ENCODE results near the gene SAA1.
A peak's percentile ranks its signal among the peaks of the same experiment; 100 is the strongest.
"Not testable (repeated sequence)": the region's sequence is repeated elsewhere in the genome, so short reads cannot be mapped to it uniquely, and the experiment has no call there.

The SAA1 gene

DNA sequence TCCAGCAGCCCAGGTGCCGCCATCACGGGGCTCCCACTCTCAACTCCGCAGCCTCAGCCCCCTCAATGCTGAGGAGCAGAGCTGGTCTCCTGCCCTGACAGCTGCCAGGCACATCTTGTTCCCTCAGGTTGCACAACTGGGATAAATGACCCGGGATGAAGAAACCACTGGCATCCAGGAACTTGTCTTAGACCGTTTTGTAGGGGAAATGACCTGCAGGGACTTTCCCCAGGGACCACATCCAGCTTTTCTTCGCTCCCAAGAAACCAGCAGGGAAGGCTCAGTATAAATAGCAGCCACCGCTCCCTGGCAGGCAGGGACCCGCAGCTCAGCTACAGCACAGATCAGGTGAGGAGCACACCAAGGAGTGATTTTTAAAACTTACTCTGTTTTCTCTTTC, at the start of gene SAA1:
Gene SAA1, plus strand, starts transcription at position 316 of the 400 bp plus-strand sequence. CDS start 624 bp downstream, outside the sequence.
- no peak for DNase-seq

DNA sequence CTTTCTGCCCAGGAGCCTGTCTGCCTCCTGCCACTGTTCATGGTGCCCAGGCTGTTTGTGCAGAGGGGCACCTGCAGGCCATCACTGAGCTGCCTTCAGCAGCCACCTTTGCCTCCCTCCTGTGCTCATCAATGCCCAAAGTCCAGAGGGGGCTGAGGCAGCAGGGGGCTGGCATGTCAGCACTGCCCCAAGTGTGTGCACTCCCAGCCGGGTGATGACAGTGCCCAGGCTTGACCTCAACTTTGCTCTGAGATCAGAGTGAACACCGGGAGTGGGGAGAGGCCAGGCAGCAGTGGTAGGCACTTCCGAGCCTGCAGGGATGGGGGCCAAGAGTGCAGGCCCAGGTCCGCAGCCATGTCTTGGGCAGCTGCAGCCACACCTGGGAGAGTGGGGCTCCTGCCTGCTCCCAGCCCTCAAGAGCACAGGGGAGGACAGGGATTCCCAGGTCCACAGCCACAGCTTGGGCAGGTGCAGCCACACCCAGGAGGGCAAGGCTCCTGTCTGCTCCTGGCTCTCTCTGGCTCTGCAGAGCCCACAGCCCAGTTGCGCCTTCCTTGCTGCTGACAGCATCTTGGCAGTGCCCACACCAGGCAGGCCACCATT, 44.7 kb upstream of the SAA1 start:
- DNase-seq = no peak

DNA sequence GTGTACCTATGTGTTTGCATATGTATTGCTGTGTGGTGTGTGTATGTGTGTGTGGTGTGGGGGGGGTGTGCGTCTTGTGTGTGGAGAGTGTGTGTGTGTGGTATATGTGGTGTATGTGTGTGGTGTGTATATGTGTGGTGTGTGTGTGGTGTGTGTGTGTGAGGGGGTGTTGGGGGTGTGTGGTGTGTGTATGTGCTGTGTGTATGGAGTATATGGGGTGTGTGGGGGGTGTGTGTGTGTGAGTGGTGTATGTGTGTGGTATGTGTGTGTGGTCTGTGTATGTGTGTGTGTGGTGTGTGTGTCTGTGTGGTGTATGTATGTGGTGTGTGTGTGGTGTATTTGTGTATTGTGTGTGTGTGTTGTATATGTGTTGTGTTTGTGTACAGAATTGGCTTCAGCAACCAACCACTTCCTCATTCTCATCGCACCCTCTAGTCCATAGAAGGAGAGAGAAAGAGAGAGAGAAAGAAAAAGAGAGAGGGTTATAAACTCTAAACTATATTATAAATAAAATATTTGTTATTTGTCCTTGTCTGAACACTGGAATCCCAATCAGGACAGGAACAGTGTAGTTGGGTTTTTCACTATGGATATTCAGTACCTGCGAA, 43.1 kb upstream of the SAA1 start:
- DNase-seq = no peak

DNA sequence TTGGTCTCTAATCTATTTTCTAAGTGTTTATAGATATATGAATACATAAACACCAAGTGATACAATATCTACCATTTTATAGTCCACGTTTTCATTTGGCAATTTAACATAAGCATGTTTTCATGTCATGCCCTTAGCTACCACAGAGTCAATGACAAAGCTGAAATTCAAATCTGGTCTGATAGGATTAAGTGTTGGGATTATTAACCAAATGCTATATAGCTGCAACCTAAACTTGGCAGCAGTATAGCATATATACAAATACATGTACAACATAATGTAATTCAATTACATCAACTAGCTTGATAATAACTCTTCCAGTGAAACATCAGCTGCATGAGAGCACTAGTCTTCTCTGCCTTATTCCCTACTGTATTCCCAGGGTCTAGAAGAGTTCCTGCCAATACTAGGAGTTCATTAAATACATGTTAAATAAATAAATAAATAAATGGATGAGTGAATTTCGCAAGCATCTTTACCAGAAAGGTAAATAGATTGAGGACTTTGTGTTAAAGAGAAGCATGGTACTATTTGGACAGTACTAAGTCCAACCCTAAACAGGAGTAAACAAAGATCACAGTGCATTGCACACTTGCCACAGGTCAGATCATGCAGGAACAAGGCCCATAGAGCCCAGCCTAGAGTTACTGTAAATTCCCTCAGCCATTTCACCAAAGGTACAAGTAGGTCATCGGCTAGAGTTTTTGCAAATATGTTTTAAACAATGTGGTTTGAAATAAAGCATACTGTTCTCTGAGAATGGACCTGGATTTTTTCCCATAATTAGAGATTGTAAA, 42.3 kb upstream of the SAA1 start:
- no peak for DNase-seq

DNA sequence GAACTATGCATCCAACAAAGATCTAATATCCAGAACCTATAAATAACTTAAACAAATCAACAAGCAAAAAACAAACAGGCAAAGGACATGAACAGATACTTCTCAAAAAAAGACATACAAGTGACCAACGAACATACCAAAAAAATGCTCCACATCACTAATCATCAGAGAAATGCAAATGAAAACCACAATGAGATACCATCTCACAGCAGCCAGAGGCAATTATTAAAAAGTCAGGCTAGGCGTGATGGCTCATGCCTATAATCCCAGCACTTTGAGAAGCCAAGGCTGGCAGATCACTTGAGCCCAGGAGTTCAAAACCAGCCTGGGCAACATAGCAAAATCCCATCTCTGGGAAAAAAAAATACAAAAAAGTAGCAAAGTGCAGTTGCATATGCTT, 40.2 kb upstream of the SAA1 start:
- DNase-seq = no peak

DNA sequence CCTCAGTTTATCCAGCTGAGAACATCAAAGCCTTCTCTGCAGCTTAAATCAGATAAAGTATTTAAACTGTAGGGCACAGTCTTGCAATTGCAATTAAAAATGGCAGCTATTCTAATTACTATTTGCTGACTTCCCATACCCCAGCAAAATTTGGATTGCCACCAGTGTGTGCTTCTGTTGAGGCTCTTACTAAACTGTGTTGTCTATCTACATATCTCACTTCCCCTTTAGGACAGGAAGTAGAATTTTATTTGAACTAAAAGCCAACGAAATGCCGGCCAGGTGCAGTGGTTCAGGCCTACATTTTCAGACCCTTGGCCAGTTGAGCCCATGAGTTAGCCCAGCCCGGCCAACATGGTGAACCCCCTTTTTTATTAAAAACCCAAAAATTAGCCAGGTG, 36.6 kb upstream of the SAA1 start:
- DNase-seq = peak; percentile 26

DNA sequence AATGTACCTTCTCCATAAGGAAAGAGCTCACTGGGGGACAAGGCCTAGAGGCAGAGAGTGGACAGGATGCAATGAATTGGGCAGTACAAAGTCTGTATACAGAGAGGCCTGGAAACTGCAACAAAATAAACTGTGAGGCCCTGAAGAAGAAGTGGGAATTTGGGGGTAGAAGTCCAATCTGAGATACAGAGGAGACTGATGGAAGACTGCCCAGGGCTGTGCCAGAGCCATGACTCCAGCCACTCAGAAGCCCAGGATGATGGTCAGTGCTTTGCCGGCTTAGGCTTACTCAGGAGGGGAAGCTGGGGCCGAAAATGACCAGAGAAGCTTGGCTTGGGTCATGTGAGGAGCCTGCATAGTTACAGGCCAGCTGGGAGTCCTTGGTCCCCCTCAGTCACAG, 35.2 kb upstream of the SAA1 start:
- DNase-seq = no peak

DNA sequence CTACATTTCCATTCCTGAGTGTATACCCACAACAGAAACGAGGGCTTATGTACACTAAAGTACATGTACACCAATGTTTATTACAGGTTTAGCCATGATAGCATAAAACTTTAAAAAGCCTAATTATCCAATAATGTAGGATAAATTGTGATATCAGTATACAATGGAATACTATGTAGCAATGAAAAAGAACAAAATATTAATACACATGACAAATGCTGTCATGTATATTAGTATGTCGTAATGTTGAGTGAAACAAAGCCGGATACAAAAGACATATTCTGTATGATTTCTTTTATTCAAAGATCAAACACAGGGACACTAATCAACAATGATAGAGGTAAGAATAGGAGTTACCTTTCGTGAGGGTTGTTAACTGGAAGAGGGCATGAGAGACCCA, 32.2 kb upstream of the SAA1 start:
- no peak for DNase-seq

DNA sequence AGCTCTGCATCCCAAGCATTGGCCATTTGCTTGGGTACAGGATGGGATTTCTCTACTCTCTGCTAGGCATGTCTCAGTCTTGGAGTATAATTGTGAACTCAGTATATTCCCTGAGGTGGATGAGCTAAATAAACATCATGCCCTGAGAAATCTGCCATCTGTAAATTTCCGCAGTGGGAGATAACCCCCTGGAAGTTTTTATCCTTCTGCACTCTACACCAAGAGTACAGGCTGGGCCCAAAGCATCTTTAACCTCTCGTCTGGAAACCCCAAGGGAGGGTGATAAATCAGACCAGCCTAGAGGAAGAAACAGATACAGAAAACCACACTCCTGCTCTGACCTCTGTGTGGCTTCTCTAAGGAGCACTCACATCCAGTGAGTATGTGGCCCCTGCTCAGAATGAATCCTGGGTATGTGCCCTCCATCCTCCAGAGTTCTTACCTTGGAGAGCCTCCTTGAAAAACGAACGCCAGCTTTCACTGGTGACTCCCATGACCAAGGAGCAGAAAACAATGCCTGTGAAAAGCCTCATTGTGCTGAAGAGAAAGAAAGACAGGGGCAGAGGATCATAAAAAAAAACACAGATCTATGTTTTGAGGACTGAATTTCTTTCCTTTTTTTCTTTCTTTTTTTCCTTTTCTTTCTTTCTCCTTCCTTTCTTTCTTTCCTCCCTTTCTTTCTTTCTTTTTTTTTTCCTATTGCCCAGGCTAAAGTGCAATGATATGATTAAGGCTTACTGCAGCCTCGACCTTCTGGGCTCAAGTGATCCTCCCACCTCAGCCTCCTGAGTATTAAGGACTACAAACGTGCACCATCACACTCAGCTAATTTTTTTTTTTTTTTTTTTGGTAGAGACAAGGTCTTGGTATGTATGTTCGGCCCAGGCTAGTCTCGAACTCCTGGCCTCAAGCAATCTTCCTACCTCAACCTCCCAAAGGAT, 30.4 kb upstream of the SAA1 start:
- no peak for DNase-seq

DNA sequence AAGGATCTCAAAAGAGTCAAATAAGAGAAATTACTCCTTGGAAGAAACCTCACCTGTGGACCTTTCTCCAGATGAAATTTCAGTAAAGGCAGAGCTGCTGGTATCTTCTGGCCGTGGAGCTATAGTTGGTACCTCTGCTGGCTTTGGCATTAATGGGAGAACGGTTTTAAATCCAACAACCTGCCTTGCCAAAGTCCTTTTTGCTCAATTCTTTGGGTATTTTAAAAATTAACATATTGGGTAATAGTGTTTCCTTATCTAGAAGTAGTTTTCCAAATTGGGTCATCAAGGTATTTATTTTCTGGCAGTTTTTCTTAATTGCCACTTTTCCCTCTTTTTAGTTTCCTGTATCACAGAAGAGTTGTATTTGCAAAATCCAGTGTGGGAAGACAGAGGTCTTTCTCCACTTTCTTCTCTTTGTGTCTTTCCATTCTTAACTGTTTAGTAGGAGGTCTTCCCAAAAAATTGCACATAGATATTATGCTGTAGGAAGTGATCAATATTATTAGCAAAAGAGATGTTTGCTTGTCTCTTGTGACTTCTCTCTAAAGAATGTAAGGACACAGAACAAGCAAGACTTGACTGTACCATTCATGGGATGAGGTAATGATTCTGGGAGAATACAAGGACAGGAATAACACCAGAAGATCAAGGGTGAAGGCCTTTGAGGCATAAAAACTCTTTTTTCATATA, 29.3 kb upstream of the SAA1 start, which contains the start of gene SAA4:
Gene SAA4, minus strand, starts transcription at position 139 of the 693 bp plus-strand sequence. CDS start 876 bp downstream, outside the sequence.
- no peak for DNase-seq

DNA sequence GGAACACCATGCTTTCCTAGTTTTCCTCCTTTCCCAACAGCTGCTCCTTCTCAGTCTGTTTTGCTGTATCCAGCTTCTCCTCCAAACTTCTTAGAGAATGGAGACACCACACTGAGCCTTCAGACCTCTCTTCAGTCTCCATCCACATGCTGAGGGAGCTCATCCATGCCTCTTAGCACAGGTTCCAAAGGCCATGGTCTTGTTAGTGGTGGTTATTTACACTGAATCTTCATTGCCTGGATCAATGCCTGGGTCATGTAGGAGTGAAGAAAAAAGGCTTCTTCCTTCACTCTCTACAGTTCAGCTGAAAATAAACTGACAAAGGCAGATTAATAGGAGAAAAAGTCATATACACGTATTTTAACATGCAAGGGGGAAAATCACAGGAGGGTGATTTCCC, 26.4 kb upstream of the SAA1 start:
- DNase-seq = no peak

DNA sequence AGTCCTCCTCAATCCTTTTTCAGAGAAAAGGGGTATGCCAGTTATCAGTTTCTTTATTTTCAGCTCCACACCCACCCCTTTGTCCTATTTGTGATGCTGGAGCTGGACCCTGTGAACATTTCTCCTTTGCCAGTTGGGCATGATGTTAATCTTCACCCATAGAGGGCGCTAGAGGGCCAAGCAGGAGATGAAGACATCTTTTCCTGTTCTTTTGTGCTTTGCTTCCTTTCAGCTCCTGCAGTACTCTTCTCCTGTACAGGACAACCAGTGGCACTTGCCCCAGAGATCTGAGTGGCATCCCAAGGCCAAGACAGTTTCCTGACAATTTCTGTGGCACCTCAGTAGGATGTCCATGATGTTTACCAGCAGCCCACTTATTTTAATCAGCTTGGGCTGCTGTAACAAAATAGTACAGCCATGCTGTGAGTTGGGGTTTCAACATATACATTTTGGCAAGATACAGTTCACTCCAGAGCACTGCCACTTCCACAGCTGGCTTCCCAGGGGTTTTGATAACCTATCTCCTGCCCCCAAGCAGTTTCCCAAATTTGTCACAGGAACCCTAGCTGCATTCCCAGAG, 22.2 kb upstream of the SAA1 start:
- DNase-seq = peak; percentile 87

DNA sequence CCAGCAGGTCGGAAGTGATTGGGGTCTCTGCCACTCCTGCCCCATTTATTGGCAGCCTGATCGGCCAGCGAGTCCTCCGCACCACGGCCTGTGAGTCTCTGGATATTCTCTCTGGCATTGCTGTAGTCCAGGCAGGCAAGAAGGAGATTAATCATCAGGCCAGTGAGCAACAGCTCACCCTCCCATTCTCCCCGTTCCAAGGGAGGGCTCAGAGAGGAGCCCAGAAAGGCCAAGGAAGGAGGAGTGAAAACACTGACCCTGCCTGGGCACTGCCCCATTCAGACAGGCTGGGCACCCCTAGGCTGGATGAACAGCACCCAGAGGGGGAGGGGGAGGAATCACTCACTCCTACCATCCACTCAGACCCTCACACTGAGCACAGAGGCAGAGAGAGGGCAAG, 20.7 kb upstream of the SAA1 start:
- DNase-seq = no peak

DNA sequence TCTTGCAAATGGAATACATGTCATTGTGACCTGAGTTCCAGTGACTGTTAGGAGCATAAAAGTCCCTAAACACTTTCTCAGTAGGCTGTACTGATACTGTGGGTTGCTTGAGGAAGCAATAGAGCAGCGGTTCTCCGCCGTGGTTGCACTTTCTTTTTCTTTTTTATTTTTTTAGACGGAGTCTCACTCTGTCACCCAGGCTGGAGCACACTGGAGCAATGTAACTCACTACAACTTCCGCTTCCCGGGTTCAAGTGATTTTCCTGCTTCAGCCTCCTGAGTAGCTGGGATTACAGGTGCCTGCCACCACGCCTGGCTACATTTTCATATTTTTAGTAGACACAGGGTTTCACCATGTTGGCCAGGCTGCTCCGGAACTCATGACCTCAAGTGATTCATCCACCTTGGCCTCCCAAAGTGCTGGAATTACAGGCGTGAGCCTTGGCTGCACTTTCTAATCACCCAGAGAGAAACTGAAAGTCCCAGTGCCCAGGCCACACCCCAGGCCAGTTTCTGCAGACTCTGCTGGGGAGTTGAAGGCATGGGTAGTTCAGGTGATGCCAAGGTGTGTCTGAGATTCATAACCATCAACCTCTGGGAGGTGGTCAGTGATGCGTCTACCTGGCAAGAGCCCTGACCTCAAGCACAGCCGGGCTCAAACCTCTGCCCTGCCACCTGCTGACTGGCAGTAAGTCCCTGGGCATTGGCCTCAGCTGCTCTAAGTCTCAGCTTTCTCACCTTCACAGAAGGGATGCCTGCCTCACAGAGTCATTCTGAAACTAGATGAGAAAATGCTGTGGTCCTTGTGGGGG, 19.5 kb upstream of the SAA1 start:
- not testable (repeated sequence) for DNase-seq

DNA sequence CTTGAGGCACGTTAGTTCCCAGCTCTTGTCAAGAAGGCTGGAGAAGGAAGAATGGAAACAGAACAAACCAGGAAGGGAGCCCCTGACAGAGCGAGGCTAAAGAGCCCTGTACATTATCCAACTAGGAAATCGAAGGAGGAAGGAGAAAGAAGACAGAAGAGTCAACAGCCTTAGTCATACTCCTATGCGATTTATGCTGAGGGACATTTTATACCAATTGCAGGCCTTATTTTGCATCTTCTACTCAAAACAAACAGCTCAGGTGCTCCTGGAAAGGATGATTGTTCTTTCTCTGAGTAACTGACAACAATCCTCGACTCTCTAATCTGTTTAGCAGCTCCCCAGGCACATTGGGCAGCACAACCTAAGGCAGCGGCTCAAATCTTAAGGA, 18.9 kb upstream of the SAA1 start:
- not testable (repeated sequence) for DNase-seq

DNA sequence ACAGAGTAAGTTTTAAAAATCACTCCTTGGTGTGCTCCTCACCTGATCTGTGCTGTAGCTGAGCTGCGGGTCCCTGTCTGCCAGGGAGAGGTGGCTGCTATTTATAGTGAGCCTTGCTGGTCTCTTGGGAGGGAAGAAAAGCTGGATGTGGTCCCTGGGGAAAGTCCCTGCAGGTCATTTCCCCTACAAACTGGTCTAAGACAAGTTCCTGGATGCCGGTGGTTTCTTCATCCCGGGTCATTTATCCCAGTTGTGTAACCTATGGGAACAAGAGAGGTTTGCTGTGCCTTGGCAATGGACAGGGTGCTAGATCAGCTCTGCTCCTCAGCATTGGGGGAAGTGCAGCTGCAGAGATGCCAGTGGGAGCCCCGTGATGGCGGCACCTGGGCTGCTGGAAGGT, 17.5 kb upstream of the SAA1 start, which contains the start of gene SAA2:
Gene SAA2, minus strand, starts transcription at position 108 of the 400 bp plus-strand sequence. CDS start 657 bp downstream, outside the sequence.
- no peak for DNase-seq

DNA sequence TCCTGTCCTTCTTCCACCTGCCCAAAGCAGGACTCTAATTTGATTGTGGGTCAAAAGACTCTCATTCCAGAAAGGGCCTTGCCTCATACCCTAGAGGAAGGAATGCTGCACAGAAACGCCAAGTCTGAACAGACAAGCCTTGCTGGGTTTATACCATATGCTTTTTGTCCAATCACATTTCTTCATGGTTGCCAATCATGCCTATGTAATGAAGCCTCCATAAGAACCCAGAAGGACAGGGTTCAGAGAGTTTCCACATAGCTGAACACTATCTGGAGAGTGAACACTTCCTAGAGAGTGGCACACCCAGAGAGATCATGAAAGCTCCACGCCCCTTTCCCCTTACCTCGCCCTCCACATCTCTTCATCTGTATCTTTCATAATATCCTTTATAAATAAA, 12.8 kb upstream of the SAA1 start:
- DNase-seq = no peak

DNA sequence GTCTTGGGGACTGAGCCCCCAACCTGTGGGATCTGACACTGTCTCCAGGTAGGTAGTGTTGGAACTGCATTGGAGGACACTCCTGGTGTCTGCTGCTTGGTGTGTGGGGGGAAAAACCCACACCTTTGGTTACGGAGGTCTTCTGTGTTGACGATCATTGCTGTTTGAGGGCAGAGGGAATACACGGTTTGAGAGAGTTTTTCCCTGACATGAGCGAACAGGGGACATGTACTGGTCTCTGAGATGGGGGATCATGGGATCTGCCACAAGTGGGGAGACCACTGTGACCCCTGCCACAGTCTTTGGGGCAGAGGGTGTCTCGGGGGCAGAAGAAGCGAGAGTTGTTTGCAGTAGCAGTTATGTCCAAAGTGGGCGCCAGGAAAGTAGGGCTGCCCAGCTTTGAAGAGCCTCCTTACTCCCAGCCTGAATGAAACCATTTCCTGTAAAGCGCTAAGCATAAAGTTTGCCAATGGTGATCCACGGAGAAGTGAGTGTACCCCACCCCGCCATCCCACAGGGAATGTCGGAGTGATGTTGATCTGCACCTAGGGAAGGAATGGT, 12.2 kb upstream of the SAA1 start:
- DNase-seq = no peak

DNA sequence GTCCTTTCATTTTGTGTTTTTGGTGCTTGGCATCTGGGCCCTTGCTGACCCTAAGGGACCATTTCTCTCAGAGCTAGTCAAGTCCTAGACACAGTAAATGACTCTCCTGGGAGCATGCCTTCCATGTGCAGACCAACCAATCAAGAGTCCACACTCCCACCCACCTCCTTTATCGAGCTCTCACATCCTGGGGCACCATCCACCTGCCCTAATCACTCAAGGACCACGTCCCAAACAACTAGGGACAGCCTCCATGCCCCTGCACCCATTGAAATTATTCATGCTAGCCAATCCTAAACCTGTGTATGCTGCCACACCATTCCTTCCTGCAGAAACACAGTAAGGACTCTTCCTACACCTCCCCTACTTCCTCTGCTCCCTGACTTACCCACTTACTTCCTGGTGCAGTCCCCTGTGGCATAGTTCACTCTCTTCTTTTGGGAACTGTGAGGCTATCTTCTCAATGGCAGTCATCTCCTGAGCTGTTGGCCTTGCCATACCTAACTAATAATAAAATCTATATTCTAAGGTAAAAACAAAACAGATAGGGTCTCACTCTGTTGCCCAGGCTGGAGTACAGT, 11.2 kb upstream of the SAA1 start:
- no peak for DNase-seq

DNA sequence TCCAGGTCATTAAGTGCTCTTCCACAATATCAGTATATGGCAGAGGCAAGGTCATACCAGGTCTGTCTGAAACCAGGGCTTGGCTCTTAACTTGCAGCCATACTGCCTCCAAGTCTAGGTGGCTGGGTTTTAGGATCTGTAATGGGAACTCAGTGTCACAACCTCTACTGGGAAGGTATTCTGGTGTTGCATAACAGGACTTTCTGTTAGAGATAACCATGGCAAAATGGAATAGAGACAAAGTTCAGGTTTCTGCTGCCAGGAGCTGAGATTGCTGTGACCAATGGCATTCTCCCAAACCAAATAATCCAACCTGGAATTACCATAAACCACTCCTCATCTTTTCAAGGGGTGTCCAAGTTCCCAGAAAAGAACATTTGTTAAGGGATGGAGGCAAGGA, 6.8 kb upstream of the SAA1 start:
- no peak for DNase-seq
